HepG2 (cell line): Measurements from ENCODE around the gene STH. TPM values are rescaled to one million over a fixed set of nuclear protein-coding genes. Genes with fewer than 3 reads are reported as not detected.

Source experiments
- ATAC-seq: fragments of 200-7000 bp; cut with Tn5 transposase; 3 replicates; pipeline ENCODE4 v1.9.1; 2020; ENCODE audit warnings: mild to moderate bottlenecking, moderate library complexity
- BruUV-seq: library from RNA; stranded (reverse); fragments of 400-500 nt; replicated peaks from 2 replicates; lab custom pipeline; 2021; lab: Mats Ljungman, UMichigan
- CTCF ChIA-PET: fragments of 300-600 bp; formaldehyde crosslinking; extraction: SDS; loops from one replicate; lab custom pipeline; 2021; ENCODE audit warnings: low total read pairs, inconsistent platforms, low intra/inter-chr PET ratio; lab: Yijun Ruan, JAX
- POLR2A ChIA-PET: fragments of 350-600 bp; sonication (Branson Sonifier 250); formaldehyde crosslinking; loops from one replicate; lab custom pipeline; 2020; ENCODE audit warnings: antibody characterized with exemption, inconsistent platforms; lab: Yijun Ruan, JAX
- DNase-seq: peaks from one replicate; pipeline ENCODE4 v3.0.0-alpha.2; 2015; ENCODE audit warnings: low spot score
- FAIRE-seq: peaks from 3 replicates; lab custom pipeline; 2011; peaks lifted over from hg19 to GRCh38; lab: Jason Lieb, UNC
- H2AFZ ChIP-seq: one replicate; pipeline ENCODE4 v1.6.1; 2011; ENCODE audit warnings: low read length, inconsistent platforms
- H3K27ac ChIP-seq: fragments of 300-600 bp; 3 replicates; pipeline ENCODE4 v1.8.0; 2011; ENCODE audit warnings: mixed run types, mild to moderate bottlenecking, mixed read lengths, low read length, inconsistent platforms; ENCODE audit not compliant: insufficient read depth; ENCODE audit errors: extremely low read length
- H3K27me3 ChIP-seq, 2 experiments: fragments of 200-600 bp in 1 of 2; 2 replicates in 1 of 2; 3 replicates in 1 of 2; pipeline versions ENCODE4 v1.6.0 to v1.8.0; 2011; ENCODE audit warnings: low read length in 2 of 2, mild to moderate bottlenecking in 2 of 2, moderate library complexity in 2 of 2, inconsistent platforms in 1 of 2; ENCODE audit not compliant: insufficient read depth in 2 of 2, control insufficient read depth in 1 of 2
- H3K36me3 ChIP-seq, 2 experiments: fragments of 200-600 bp in 1 of 2; replicated peaks in 1 of 2; 2 replicates in 1 of 2; 3 replicates in 1 of 2; pipeline versions ENCODE4 v1.5.1 to v1.8.0; 2011; ENCODE audit warnings: low read length in 2 of 2, inconsistent platforms in 1 of 2; ENCODE audit not compliant: insufficient read depth in 2 of 2, control insufficient read depth in 1 of 2
- H3K4me1 ChIP-seq: 2 replicates; pipeline ENCODE4 v1.5.1; 2012; ENCODE audit warnings: low read length, inconsistent platforms; ENCODE audit not compliant: insufficient read depth
- H3K4me2 ChIP-seq: 2 replicates; pipeline ENCODE4 v1.6.0; 2011; ENCODE audit warnings: low read depth, low read length, inconsistent platforms
- H3K4me3 ChIP-seq, 3 experiments: fragments of 200-600 bp in 1 of 3; sonication (generic), shearing (Covaris generic) in 1 of 3; replicated peaks in 1 of 3; 2 replicates each; pipeline ENCODE4 v1.5.1; 2011 to 2016; ENCODE audit warnings: low read length in 3 of 3, inconsistent platforms in 2 of 3, low read depth in 2 of 3, mild to moderate bottlenecking in 2 of 3, control low read depth in 1 of 3, mixed read lengths in 1 of 3; ENCODE audit not compliant: insufficient read depth in 1 of 3
- H3K79me2 ChIP-seq: one replicate; pipeline ENCODE4 v1.6.1; 2011; ENCODE audit warnings: low read length, inconsistent platforms; ENCODE audit not compliant: insufficient read depth
- H3K9ac ChIP-seq: 2 replicates; pipeline ENCODE4 v1.6.0; 2011; ENCODE audit warnings: mild to moderate bottlenecking, low read depth, low read length, inconsistent platforms; ENCODE audit not compliant: insufficient read depth
- H3K9me3 ChIP-seq: 2 replicates; pipeline ENCODE4 v1.5.1; 2012; ENCODE audit warnings: mild to moderate bottlenecking, low read length
- H4K20me1 ChIP-seq: 2 replicates; pipeline ENCODE4 v1.6.0; 2011; ENCODE audit warnings: inconsistent platforms, mild to moderate bottlenecking, low read length, moderate library complexity; ENCODE audit not compliant: insufficient read depth
- ARNT ChIP-seq: fragments of 450-650 bp; IDR thresholded peaks from 2 replicates; pipeline ENCODE4 v1.6.1; 2017
- ARNTL ChIP-seq: sonication (generic); formaldehyde crosslinking; IDR thresholded peaks from 2 replicates; pipeline ENCODE4 v1.4.0; 2020; ENCODE audit warnings: mild to moderate bottlenecking, missing genetic modification reagents
- ATF7 ChIP-seq, 2 experiments: fragments of 450-650 bp in 1 of 2; sonication (generic) in 1 of 2; formaldehyde crosslinking in 1 of 2; IDR thresholded peaks; 2 replicates each; pipeline versions ENCODE4 v1.4.0 to v1.6.1; 2016 to 2020; ENCODE audit warnings: antibody characterized with exemption in 1 of 2, mild to moderate bottlenecking in 1 of 2, missing genetic modification reagents in 1 of 2
- ATM ChIP-seq: fragments of 450-650 bp; IDR thresholded peaks from 2 replicates; pipeline ENCODE4 v1.7.1; 2017; ENCODE audit warnings: mild to moderate bottlenecking, borderline replicate concordance
- CBFB ChIP-seq: sonication (generic); formaldehyde crosslinking; IDR thresholded peaks from 2 replicates; pipeline ENCODE4 v1.4.0; 2020; ENCODE audit warnings: missing genetic modification reagents
- CC2D1A ChIP-seq: sonication (generic); formaldehyde crosslinking; IDR thresholded peaks from 2 replicates; pipeline ENCODE4 v1.8.1; 2023; ENCODE audit warnings: mild to moderate bottlenecking, missing genetic modification reagents
- FIP1L1 ChIP-seq: fragments of 200-400 bp; formaldehyde crosslinking; IDR thresholded peaks from 2 replicates; pipeline ENCODE4 v1.6.1; 2018; ENCODE audit warnings: low read depth, mild to moderate bottlenecking, low read length, moderate library complexity, borderline replicate concordance; ENCODE audit not compliant: insufficient read depth
- HNRNPK ChIP-seq: fragments of 200-400 bp; formaldehyde crosslinking; IDR thresholded peaks from 2 replicates; pipeline ENCODE4 v1.6.1; 2018; ENCODE audit warnings: low read length, low read depth, moderate library complexity, mild to moderate bottlenecking; ENCODE audit not compliant: poor library complexity, severe bottlenecking
- IKZF4 ChIP-seq: sonication (generic); formaldehyde crosslinking; IDR thresholded peaks from 2 replicates; pipeline ENCODE4 v1.5.1; 2020; ENCODE audit warnings: borderline replicate concordance, mild to moderate bottlenecking, low read depth, missing genetic modification reagents; ENCODE audit errors: not compliant biosample characterization
- KAT8 ChIP-seq: IDR thresholded peaks from 2 replicates; pipeline ENCODE4 v1.6.1; 2016; ENCODE audit warnings: missing genetic modification reagents, missing compliant biosample characterization
- MED1 ChIP-seq: sonication (generic); formaldehyde crosslinking; IDR thresholded peaks from 2 replicates; pipeline ENCODE4 v1.4.0; 2020; ENCODE audit warnings: missing genetic modification reagents
- NFKB2 ChIP-seq: sonication (generic); formaldehyde crosslinking; IDR thresholded peaks from 2 replicates; pipeline ENCODE4 v1.4.0; 2020; ENCODE audit warnings: missing genetic modification reagents, borderline replicate concordance
- PLRG1 ChIP-seq: fragments of 450-650 bp; conservative IDR thresholded peaks from 2 replicates; pipeline ENCODE4 v1.6.1; 2016
- RBAK ChIP-seq: sonication (generic); formaldehyde crosslinking; IDR thresholded peaks from 2 replicates; pipeline ENCODE4 v1.5.1; 2020; ENCODE audit warnings: mild to moderate bottlenecking, missing genetic modification reagents
- SALL1 ChIP-seq: sonication (generic); formaldehyde crosslinking; IDR thresholded peaks from 2 replicates; pipeline ENCODE4 v1.8.0; 2022; ENCODE audit warnings: mild to moderate bottlenecking, missing genetic modification reagents
- ZNF143 ChIP-seq: sonication (generic); formaldehyde crosslinking; IDR thresholded peaks from 2 replicates; pipeline ENCODE4 v1.4.0; 2020; ENCODE audit warnings: missing genetic modification reagents
- ZNF431 ChIP-seq: sonication (generic); formaldehyde crosslinking; IDR thresholded peaks from 2 replicates; pipeline ENCODE4 v1.9.0; 2022; ENCODE audit warnings: missing genetic modification reagents, low read depth, mild to moderate bottlenecking, borderline replicate concordance
- ZNF432 ChIP-seq: sonication (generic); formaldehyde crosslinking; IDR thresholded peaks from 2 replicates; pipeline ENCODE4 v1.5.0; 2020; ENCODE audit warnings: missing genetic modification reagents, mild to moderate bottlenecking, borderline replicate concordance
- ZNF547 ChIP-seq: sonication (generic); formaldehyde crosslinking; IDR thresholded peaks from 2 replicates; pipeline ENCODE4 v1.5.1; 2020; ENCODE audit warnings: mild to moderate bottlenecking, missing genetic modification reagents
- ZNF589 ChIP-seq: sonication (generic); formaldehyde crosslinking; conservative IDR thresholded peaks from 2 replicates; pipeline ENCODE4 v1.8.0; 2022; ENCODE audit warnings: mild to moderate bottlenecking, moderate library complexity, missing genetic modification reagents
- ZNF740 ChIP-seq: sonication (generic); formaldehyde crosslinking; IDR thresholded peaks from 2 replicates; pipeline ENCODE4 v1.4.0; 2020; ENCODE audit warnings: missing genetic modification reagents
- ZNF773 ChIP-seq: sonication (generic); formaldehyde crosslinking; IDR thresholded peaks from 2 replicates; pipeline ENCODE4 v1.4.0; 2020; ENCODE audit warnings: missing genetic modification reagents, borderline replicate concordance
- ZSCAN12 ChIP-seq: sonication (generic); formaldehyde crosslinking; IDR thresholded peaks from 2 replicates; pipeline ENCODE4 v1.9.0; 2021; ENCODE audit warnings: mild to moderate bottlenecking, missing genetic modification reagents
- WGBS: methylation state at CpG from one replicate; pipeline ENCODE4 v1.1.6; 2017; ENCODE audit warnings: low lambda C conversion rate; 5-methylcytosine and 5-hydroxymethylcytosine counted together
- in situ Hi-C: cut with HindIII; loops from 2 replicates; pipeline ENCODE4 v1.10.0; 2017; ENCODE audit warnings: low pct_unique_long_range_greater_than_20kb; ENCODE audit not compliant: extremely low pct_ligation_motif_present
- intact Hi-C: fragments of 100-400 bp; cut with micrococcal nuclease; formaldehyde crosslinking; loops from one replicate; pipeline ENCODE4 v1.10.0; 2022; ENCODE audit not compliant: unreplicated experiment
- polyA plus RNA-seq, 8 experiments: library from polyadenylated mRNA; depleted of rRNA in 3 of 8; stranded (reverse) in 7 of 8; unstranded in 1 of 8; fragments of >200 nt; fragmentation: Illumina TruSeq in 4 of 8; extraction: Trizol in 4 of 8; gene quantifications; 2 replicates each; pipeline versions ENCODE4 v1.2.1 to v1.2.3, GENCODE V29; 2011 to 2016; ENCODE audit warnings: low read depth in 4 of 8, missing spikeins in 1 of 8, mixed read lengths in 1 of 8; ENCODE audit not compliant: insufficient read depth in 1 of 8
- total RNA-seq, 5 experiments: library from RNA; depleted of rRNA; stranded (reverse); fragments of >200 nt; fragmentation: Illumina TruSeq; extraction: Trizol; gene quantifications; 2 replicates each; pipeline ENCODE4 v1.2.3, GENCODE V29; 2016; ENCODE audit warnings: low read depth in 1 of 5

The STH gene
- total and polyA plus RNA-seq, 2 of the 13 experiments (the other 11 are each of a cell fraction or from before 2014, with no cell fraction given): not detected

- CTCF ChIA-PET: no interaction called here
- no peak overlapping the region for H3K4me3 ChIP-seq
- ATAC-seq: no peak
- H2AFZ ChIP-seq: no peak overlapping the region
- no peaks in the 10 kb centered on the region; the same call in 1 of the 2 replicates for H4K20me1 ChIP-seq
- no peaks in the 10 kb centered on the region for H3K36me3 ChIP-seq
- in situ Hi-C loops: no loop called here
- POLR2A ChIA-PET: no interaction called here
- TF ChIP-seq ATF7 (IDR thresholded peaks at IDR 0.05): no peak
- no peak for TF ChIP-seq ATF7 (CRISPR knock-in tag; IDR thresholded peaks at IDR 0.05)
- TF ChIP-seq ZNF589 (CRISPR knock-in tag): no peak
- TF ChIP-seq ARNT: no peak
- no peak for TF ChIP-seq KAT8 (CRISPR knock-in tag)
- TF ChIP-seq ZSCAN12 (CRISPR knock-in tag): no peak
- TF ChIP-seq ZNF432 (CRISPR knock-in tag): no peak
- TF ChIP-seq ATM: no peak
- TF ChIP-seq FIP1L1: no peak
- TF ChIP-seq NFKB2 (CRISPR knock-in tag): no peak
- H3K27ac ChIP-seq: no peak overlapping the region
- no peak overlapping the region for H3K9ac ChIP-seq
- no peaks in the 10 kb centered on the region for H3K4me1 ChIP-seq
- WGBS: 27% methylated on average over 2 of the region's 2 CpGs
- DNase-seq: no peak
- H3K9me3 ChIP-seq: no peaks in the 10 kb centered on the region
- no peaks in the 10 kb centered on the region for H3K79me2 ChIP-seq
- intact Hi-C loops: no loop called here
- H3K27me3 ChIP-seq: no peaks in the 10 kb centered on the region; a peak in 1 of 5 replicates
- no TSS peak for BruUV-seq
- no peak overlapping the region for H3K4me2 ChIP-seq
- FAIRE-seq: no peak
Observed at GRCh38 chr17:45979137-45979536, 19.9 kb upstream of the STH start.

GRCh38 chr17:45980855-45981254 lies 18.2 kb upstream of the STH start:
- no TSS peak for BruUV-seq
- FAIRE-seq (no peak), ATAC-seq (no peak)
- TF ChIP-seq ARNTL (CRISPR knock-in tag) (no peak), PLRG1 (no peak), MED1 (no peak), ZNF547 (CRISPR knock-in tag) (no peak), SALL1 (no peak), HNRNPK (no peak), CBFB (CRISPR knock-in tag) (no peak), CC2D1A (CRISPR knock-in tag) (no peak), IKZF4 (CRISPR knock-in tag) (no peak), ZNF740 (no peak), ZNF143 (CRISPR knock-in tag) (no peak), RBAK (CRISPR knock-in tag) (no peak), ZNF431 (CRISPR knock-in tag) (no peak), ZNF773 (CRISPR knock-in tag) (no peak)

More at GRCh38 chr17:45980855-45981254, 18.2 kb upstream of the STH start:
- Histone ChIP-seq H3K36me3 (no peaks in the 10 kb centered on the region), H3K4me2 (no peak overlapping the region), H3K27me3 (peaks cover 0 to under 1% of the 10 kb centered on the region in 2 experiments; a peak in 1 of 5 replicates), H3K9ac (no peak overlapping the region), H3K4me3 (no peak overlapping the region), H3K79me2 (no peaks in the 10 kb centered on the region), H3K9me3 (no peaks in the 10 kb centered on the region), H4K20me1 (no peaks in the 10 kb centered on the region), H3K4me1 (no peaks in the 10 kb centered on the region), H2AFZ (no peak overlapping the region), H3K27ac (no peak overlapping the region)
- ChIA-PET CTCF (no interaction called here), POLR2A (no interaction called here)
- intact Hi-C loops (no loop called here), in situ Hi-C loops (no loop called here)
- no peak for DNase-seq
- 78% methylated on average over 3 of the region's 6 CpGs for WGBS
